GM18498 (cell line): ENCODE results near the gene STAT4.

Source experiments
- ATAC-seq: cut with Tn5 transposase; IDR thresholded peaks from one replicate; pipeline ENCODE4 v1.9.1; 2021; ENCODE audit warnings: mild to moderate bottlenecking, moderate library complexity; ENCODE audit not compliant: unreplicated experiment

The STAT4 gene

DNA sequence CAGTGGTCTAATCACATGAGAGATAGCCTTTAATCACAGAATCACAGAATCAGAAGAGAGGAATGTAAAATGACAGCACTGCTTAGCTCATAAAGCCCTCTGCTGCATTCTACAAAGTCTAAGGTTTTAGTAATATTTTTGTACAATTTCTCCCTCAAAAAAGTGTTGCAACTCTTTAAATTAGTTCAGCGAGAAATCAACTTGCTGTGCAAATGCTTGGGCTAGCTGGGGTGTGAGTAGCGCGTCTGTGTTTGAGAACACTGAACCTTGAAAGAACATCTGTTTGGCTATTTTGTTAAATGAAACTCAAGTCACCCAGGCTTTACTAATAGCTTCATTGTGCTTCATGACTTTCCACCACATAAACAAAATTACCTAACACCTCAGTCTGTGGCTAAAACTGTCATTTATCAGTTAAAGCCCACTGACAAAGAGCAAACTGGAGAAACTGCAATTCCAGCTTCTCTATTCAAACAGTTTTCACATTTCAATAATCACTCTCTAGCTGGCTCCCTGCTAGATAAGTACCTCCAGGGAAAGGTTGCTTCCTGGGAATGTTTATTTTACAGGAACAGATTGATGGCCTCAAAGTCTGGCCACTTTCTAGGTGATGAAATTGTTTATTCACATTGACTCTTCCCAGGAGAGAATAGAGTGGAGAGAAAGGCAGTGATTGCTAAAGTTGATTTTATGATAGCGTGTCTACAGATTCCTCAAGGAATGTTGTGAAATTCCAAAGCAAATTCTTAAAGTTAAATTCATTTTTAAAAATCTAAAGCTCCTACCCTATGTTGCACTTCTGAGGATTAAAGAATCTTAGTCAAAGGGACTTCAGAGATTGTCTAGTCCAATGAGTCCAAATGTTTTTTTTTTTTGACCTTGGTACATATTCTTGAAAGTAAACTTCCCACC, 100.8 kb downstream of the STAT4 start:
- peak; percentile 75 for ATAC-seq

DNA sequence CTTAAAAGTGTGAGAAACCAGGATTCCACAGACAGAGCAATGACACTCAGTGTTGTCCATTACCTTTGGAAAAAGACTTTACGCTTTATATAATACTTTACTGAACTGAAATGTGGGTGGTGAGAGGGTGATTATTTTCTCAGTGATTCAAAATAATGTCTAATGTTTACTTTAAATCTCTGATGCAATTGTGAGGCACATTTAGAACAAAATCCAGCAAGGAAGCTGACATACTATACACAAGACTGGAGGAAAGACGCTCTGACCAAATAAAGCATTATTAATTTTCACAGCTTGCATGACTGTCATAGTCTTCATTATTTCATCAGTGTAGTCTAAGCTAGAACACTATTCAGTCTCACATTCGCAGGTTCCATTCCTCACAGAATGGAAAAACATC, 102.7 kb downstream of the STAT4 start:
- no peak for ATAC-seq

DNA sequence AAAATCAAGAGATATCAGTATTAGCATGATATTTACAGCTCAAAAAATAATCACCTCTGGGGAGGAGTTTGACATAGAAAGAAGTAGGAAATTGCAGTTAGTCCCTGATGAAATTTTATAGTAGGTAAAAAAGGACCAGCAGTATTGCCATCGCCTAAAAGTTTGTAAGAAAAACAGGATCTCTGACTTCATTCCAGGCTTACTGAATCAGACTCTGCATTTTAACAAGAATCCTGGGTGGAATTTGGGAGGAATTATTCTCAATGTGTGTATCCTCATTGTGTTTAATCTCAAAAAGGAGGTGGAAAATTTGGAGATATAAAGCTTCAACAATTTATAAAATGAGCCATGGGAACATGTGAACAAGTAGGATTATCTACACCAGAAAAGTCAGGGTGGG, 105.7 kb downstream of the STAT4 start:
- ATAC-seq, result no peak

DNA sequence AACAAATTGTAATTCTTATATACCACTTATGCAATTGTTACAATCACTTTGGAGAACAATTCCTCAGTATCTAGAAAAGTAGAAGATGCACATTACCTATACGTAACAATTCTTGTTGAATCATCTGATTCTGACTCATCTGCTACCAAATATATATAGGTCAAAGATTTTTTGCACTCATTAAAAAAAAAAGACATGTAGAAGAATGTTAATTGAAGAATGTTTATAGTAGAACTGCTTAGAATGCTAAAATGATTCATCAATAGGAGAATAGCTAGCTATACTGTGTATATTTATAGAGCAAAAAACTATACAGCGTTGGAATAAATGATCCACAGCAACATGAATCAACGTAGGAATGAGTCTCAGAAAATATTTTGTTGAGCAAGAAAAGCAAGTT, 107.4 kb downstream of the STAT4 start:
- ATAC-seq, result no peak

DNA sequence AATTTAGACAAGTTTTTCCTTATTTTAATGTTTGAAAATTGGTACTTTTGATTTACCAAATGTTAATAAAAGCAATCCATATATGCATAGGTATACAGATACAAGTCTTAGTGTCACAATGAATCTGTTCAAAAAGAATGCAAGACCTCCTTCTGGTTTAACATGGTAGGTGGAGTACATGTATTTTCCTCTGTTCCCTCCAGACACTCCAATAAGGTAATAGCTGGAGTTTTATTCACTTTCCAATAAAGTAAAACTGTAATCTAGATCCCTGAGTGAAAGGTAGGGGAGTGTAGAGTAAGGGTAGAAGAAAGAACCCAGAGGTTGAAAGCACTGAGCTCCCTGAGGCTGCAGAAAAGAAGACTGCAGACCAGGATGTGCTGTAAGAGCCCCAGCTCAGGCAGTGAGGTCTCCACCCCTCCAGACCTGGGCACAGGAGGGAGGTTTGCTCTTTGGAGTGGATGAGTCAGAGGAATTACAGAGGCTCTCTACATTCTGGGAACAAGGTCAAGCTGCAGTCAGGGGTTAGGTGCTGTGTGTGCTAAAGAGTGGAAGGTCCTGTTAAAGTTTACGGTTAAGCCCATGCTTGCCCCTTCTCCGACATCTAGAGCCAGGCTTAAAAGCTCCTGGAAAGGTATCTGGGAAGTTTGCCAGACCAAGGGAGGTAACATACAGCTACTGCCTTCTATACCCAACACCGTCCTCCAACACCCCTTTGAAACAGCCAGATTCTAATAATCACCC, 109.2 kb downstream of the STAT4 start:
- ATAC-seq, result no peak

DNA sequence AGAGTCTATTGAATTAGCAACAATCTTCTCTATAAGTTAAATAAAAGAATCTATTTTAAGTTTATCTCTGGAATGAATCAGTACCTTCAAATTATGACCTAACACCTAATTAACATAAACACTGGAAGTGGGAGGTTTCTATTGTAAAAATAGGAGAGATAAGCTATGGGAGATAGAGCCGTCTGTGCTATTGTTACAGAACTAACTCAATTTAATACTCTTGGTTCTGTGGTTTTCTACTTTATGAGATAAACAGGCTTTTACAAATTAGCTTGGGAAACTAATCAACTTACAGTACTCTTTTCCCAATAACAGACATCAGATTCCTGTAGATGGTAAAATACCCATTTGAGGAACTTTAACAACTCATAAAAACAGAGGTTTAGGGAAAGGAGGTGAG, 111.2 kb downstream of the STAT4 start:
- no peak for ATAC-seq

DNA sequence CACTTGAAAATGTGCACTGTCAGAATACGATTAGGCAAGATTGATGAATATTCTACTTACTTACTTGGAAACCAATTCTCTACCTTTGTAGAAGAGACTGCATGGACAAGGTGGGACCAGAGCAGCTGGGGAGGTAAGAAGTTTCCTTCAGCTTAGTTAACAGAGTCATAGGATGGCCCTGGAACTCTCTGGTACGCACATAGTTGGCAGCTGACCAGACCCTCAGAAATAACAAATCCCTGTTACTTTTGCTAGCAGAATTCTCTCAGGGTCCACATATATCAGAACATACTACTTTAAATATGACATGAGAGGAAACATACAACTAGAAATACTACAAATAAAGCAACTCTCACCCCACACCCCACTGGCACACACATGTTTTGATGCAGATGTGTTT, 112.1 kb downstream of the STAT4 start:
- ATAC-seq, result no peak

DNA sequence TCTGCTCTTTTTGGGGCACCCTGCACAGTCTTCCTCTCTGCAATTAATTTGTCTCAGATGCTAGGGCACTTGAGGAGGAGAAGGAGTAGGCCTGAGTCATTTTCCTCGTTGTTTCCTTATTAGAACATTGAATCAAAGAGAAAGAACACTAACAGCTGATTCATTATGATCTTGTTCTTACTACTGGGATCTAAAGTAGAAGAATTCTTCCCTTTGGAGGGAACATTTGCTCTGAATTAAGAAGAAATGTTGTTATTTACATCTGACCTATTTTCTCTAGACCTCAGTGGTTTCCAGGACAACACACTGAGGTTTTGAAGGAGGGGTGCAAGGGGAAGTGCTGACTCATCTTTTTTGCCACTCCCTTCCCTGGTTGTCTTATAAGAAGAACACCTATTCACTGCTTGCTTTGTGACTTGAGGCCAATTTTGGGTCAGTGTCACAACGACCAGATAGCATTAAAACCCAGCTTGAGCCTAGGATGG, 112.5 kb downstream of the STAT4 start:
- ATAC-seq, result peak; percentile 43

DNA sequence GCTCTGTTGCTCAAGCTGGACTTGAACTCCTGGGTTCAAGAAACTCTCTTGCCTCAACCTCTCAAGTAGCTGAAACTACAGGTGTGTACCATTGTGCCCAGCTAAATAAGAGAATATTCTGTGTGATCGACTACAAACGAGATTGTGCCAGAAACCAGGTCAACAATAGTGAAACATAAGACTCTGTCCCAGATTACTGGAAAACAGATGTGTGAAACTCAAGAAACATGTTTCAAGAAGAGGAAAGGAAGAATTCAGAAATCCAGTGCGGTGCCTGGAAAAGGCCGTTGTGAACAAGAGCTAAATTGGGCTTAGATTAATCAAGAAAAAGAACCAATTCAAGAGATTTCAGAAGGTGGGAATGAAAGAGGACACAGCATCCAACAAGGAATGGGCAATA, 113.4 kb downstream of the STAT4 start:
- no peak for ATAC-seq

DNA sequence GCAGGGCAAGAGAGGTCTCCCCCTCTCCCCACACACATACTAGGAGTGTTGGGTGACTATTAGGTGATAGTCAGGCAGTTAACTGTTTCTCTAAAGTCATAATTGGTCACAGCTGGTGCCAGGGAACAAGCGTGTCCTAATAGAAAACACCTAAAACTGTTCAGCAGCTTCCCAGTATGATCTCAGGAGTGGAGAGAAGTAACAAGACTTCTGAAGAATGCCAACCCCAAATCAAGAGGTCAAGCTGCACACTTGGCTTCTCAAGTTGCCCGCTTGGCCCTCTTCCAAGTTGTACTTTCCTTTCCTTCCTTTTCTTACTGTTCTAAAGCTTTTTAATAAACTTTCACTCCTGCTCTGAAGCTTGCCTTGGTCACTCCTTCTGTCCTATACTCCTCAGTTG, 114.4 kb downstream of the STAT4 start:
- ATAC-seq, result no peak

DNA sequence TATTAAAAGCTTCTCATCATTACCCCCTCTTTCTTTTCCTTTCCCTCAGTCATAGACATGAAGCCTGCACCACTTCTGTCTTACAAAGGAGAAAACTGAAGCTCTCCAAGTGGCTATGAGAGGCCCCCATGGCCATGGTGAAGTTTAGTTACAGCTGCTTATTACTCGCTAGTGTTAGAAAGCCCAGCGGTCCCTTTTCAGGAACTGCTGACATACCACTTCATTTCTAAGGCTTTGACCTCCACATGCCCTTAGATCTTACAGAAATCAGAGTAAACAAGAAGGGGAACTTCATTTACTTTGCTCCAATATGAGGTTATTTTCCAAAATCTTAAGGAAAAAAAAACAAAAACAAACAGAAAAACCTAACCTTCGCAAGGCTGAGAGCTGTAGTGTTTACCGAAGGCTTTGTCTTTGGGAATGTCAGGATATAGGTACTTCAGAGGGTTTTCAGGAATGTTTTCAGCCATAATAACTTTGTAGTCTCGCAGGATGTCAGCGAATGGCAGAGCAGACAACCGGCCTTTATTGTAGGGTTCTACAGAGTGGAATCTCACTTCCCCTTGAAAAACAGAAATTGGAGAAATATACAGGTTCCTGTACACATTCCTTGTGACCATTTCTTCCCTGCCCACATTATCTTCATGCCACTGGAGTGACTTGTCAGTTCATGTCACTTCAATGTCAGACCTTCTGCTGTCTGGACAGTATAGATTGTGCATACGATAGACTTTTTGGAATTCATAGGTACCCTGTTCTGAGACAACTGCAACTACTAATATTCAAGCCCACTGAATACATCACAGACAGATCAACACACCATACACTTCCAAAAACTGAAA, 118.0 kb downstream of the STAT4 start:
- ATAC-seq, result no peak

DNA sequence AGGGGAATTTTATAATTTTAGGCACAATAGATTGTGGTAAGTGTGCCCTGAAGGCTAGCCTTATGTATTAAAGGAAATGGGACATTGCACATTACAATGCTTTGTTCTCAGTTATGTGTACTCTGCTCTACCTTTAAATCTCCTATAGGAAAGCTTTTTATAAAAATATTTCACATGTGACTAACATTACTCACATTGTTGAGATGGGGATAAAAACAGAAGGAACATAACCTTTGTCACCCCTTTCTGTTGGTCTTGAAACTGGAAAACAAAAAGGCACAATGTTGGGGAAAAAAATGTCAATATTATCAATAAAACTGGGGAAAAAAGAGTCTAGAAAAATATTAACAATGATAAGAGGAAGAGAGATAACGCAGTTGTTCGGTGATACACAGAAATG, 119.5 kb downstream of the STAT4 start:
- ATAC-seq, result no peak

DNA sequence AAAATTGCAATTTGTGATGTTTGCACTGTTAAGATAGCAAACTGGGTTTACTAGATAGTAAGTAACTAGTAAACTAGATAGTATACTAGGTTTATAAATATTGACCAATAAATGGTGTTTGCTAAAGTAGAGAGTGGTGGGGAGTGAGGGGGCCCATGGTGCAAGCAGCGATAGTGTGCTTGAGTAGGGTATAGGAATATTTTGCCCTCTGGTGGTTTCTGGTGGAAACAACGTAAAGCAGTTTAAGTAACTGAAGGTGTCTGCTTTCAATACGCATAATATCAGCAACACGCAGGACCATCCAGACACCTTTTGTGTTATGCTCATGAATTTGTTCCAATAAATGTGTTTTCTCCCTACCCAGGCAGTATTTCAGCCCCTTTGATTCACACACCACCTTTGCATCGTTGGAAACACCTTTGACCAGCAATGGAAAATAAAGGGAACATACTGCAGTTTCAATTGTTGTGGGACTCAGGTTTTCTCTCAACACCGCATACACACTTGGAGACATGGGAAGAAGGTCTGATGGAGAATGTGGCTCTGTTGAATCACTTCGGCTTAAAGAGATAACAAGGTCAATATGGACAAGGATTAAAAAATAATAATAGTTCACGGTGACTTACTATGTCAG, 120.2 kb downstream of the STAT4 start:
- ATAC-seq, result peak; percentile 94

DNA sequence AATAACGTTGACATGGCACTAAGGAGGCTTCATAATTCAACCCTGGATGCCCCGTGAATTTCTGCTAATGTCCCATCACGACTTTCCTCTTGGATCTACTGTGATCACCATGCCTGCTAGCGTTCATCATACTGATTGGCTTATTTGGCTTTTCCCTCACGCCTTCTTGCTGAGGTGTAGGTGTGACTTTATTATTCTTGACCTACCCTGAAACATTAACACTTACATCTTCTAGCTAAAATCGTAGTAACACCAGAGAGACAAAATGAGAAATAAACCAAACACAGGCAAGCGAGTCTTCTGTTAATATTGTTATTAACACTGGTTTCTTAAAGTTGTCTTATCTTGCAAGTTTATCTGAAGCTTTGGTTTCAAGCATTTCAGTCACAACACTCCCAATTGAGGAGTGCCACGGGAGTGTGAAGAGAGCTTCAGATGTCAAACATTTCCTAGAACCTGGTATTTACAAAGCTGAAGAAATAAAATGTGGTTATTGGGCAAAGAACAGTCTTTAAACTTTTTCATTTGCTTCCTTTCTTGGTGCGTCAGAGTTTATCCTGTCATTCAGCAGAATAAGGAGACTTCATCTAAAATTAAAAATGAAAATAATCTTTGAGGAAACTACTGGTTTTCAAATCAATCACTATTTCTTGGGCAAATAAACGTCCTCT, 121.4 kb downstream of the STAT4 start:
- ATAC-seq, result no peak

DNA sequence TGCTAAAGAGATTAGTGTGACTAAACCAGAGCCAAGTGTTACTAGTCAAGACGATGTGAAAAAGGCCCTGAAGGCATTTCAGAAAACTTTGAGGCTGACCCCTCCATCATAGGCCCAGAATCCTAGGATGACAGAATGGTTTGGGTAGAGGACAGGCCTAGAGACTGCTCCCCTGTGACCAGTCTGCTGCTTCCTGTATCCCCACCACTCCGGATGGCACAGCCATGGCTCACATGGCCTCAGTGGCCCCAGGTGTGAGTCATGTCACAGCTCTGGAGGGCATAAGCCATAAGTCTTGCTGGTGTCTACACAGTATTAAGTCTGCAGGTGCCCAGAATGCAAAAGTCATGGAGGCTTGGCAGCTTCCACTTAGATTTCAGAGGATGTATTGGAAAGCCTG, 124.4 kb downstream of the STAT4 start:
- ATAC-seq, result no peak

DNA sequence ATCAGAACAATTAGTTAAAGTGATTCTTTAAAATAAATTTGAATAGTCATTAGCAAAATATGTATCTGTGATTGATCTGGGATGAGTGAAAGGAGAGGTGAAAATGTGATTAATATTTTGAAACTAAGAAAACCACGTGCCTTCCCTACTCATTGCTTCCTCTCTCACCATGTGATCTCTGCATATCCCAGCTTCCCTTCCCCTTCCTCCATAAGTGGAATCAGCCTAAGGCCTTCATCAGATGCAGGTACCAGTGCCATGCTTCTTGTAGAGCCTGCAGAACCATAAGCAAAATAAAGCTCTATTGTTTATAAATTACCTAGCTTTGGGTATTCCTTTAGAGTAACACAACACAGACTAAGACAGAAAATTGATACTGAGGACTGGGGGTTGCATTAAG, 125.7 kb downstream of the STAT4 start:
- no peak for ATAC-seq

DNA sequence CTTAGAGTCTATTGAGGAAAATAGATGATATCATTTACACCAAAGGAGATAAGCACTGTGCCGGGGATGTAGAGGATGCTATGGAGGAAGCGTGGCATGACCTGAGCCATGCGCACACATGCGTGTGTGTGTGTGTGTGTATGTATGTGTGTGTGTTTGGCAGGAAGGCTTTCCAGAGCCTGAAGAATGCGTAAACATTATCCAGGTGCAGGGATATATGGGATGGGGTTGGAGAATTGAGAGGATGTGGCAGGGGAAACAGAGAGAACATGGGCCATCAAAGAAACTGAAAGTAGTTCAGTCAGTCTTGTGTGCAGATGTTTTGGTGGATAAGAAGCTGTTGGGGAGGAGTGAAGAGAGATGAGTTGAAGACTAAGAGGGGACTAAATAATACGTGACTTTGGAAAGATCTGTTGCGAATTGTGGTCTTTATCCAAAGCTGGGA, 127.5 kb downstream of the STAT4 start:
- ATAC-seq, result no peak

DNA sequence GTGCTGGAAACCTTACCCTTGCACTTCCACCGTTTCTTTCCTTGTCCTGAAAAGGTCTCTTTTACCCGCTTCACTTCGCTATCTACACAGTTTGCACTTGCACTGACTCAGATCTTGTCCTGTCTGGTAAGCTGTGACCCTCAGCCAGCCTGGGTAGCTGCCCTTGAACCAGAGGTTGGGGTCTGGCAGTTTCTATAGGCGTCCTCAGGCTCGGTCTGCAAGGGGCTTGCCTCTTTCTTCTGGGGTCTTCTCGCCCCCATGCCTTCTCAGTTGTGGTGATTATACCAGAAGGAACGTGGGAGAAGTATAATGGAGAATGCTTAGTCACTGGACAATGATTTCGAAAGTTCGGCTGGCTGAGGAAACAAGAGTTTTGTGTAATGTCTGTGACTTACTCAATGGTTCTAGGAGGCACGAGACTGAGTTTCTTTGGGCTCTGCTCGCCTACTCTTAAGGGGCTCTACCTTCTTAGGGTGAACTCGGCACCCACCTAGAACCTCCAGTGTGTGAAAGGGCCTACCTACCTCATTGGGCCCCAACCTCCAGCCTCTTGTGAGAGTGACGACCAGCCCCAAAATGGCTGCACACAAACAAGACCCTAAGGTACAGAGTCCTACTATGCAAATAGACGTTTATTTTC, 129.9 kb downstream of the STAT4 start:
- peak; percentile 25 for ATAC-seq

DNA sequence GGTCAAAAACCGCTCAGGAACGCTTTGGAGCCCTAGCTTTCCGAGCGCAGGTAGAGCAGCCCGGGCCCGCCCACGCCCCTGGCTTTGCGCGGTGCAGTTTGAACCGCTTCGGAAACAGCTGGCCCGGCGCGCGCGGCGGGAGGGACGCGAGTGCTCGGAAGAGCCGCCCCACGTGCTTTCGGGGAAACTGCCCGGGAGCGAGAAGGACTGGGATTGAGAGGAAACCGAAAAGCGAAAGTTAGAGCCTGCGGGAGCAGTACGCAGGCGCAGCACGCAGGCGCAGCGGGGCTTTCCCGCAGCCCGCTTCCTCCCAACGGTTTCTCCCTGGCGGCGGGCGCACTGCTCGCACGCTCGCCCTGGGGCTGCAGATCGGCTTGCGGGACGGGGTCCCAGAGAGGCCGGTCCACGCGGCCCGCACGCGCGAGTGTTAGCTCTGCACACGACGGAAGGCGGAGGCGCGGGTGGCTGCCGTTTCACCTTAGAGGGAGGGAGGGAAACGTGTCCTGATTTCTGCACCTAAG, 130.5 kb downstream of the STAT4 start:
- peak; percentile 76 for ATAC-seq
